Neural progenitor cell (in vitro differentiated cells): ENCODE measurements around the gene PHACTR1.

Source experiments
- EZH2 ChIP-seq: fragments of 200-600 bp; sonication (generic); IDR thresholded peaks from 2 replicates; pipeline ENCODE4 v1.6.1; 2017; ENCODE audit warnings: antibody characterized with exemption, mild to moderate bottlenecking, moderate library complexity
- EZH2phosphoT487 ChIP-seq: fragments of 200-600 bp; sonication (generic); IDR thresholded peaks from 2 replicates; pipeline ENCODE4 v1.6.1; 2017; ENCODE audit warnings: antibody characterized with exemption
- TF ChIP-seq, protein P1 (sequence below): fragments of 200-600 bp; sonication (generic); IDR thresholded peaks from 2 replicates; pipeline ENCODE4 v1.5.1; 2017; ENCODE audit warnings: antibody characterized with exemption, mild to moderate bottlenecking

DNA sequence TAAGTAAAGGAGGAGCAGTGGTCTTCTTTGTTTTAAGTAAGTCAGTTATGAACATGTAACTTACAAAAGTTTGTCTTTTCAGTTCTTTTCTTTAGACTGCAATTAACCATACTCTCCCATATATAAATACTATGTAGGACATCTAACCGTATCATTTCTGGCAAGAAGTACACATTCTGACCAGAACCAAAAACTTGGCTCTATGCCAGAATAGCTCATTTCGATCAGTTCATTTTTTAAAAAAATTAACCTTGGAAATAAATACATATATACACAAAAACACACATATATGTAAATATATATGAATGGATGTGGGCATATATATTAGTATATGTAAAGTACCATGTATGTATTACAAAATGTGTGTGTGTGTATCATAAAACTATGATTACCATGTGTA, 145.0 kb downstream of the PHACTR1 start:
- TF ChIP-seq, protein P1, sequence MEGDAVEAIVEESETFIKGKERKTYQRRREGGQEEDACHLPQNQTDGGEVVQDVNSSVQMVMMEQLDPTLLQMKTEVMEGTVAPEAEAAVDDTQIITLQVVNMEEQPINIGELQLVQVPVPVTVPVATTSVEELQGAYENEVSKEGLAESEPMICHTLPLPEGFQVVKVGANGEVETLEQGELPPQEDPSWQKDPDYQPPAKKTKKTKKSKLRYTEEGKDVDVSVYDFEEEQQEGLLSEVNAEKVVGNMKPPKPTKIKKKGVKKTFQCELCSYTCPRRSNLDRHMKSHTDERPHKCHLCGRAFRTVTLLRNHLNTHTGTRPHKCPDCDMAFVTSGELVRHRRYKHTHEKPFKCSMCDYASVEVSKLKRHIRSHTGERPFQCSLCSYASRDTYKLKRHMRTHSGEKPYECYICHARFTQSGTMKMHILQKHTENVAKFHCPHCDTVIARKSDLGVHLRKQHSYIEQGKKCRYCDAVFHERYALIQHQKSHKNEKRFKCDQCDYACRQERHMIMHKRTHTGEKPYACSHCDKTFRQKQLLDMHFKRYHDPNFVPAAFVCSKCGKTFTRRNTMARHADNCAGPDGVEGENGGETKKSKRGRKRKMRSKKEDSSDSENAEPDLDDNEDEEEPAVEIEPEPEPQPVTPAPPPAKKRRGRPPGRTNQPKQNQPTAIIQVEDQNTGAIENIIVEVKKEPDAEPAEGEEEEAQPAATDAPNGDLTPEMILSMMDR, result no peak
- TF ChIP-seq EZH2, result no peak
- no peak for TF ChIP-seq EZH2phosphoT487
